Measurements from ENCODE around the gene KCTD13.
"Not testable (repeated sequence)": the region's sequence is repeated elsewhere in the genome, so short reads cannot be mapped to it uniquely, and the experiment has no call there.

The KCTD13 gene

DNA sequence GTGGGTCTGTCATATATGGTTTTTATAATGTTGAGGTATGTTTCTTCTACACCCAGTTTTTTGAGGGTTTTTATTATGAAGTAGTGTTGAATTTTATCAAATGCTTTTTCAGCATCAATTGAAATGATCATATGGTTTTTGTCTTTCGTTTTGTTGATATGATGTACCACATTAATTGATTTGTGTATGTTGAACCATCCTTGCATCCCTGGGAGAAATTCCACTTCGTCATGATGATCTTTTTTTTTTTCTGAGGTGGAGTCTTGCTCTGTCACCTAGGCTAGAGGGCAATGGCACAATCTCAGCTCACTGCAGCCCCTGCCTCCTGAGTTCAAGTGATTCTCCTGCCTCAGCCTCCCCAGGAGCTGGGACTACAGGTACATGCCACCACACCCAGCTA, 21.9 kb upstream of the KCTD13 start:
- in situ Hi-C loops (cut with MboI; ENCODE audit: low sequenced_read_pairs): no loop called here

DNA sequence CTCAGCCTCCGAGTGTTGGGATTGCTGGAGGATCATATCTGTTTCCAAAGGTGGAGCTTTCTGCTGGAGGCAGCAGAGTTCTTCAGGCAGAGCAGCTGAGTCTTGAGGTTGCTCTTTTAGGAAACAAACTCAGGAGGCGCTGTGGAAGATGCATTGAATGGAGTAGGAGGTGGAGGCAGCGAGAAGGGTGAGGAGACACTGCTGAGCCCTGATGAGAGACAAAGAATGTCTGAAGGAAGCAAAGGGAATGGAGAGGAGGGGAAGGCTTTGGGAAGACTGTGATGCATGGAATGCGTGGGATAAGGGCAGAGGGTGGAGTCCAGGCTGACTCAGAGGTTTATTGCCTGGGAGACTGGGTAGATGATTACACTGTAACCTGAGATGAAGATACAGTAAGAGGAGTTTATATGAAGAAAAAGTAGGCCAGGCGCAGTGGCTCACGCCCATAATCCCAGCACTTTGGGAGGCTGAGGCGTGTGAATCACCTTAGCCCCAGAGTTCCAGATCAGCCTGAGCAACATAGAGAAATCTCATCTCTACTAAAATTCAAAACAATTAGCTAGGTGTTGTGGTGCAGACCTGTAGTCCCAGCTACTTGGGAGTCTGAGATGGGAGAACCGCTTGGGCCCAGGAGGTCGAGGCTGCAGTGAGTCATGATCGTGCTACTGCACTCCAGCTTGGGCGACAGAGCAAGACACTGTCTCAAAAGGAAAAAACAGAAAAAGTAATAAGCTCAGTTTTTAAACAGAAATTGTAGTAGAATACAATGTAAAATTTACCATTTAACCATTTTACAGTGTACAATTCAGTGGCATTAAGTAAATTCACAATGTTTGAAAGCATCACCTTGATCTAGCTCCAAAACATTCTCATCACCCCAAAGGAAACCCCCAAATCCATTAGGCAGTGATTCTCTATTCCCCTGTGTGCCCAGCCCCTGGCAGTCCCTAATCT, 18.1 kb upstream of the KCTD13 start:
- in situ Hi-C loops (cut with MboI; ENCODE audit: low sequenced_read_pairs): no loop called here

DNA sequence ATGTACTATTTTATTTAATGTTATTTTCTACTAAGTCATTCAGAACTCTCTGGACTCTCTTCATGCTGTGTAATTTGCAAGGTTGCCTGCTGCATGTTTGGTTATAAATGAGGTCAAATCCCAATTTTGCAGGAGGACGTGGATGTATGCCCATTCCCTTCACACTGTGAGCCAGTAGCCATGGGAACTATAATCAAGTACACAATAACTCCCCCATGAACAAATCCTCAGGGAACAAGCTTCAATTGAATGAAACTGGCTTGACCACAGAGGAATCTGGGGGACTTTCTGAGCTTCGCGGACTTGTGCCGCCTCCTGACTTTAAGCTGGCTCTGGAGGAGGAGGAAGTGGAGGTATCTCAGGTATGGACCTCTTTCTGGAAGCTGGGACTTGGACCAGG, 14.6 kb upstream of the KCTD13 start:
- in situ Hi-C loops (cut with MboI; ENCODE audit: low sequenced_read_pairs): no loop called here

DNA sequence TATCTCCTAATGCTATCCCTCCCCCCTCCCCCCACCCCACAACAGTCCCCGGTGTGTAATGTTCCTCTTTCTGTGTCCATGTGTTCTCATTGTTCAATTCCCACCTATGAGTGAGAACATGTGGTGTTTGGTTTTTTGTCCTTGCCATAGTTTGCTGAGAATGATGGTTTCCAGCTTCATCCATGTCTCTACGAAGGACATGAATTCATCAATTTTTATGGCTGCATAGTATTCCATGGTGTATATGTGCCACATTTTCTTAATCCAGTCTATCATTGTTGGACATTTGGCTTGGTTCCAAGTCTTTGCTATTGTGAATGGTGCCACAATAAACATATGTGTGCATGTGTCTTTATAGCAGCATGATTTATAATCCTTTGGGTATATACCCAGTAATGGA, 5.7 kb upstream of the KCTD13 start:
- in situ Hi-C loops (cut with MboI; ENCODE audit: low sequenced_read_pairs): not testable (repeated sequence)

DNA sequence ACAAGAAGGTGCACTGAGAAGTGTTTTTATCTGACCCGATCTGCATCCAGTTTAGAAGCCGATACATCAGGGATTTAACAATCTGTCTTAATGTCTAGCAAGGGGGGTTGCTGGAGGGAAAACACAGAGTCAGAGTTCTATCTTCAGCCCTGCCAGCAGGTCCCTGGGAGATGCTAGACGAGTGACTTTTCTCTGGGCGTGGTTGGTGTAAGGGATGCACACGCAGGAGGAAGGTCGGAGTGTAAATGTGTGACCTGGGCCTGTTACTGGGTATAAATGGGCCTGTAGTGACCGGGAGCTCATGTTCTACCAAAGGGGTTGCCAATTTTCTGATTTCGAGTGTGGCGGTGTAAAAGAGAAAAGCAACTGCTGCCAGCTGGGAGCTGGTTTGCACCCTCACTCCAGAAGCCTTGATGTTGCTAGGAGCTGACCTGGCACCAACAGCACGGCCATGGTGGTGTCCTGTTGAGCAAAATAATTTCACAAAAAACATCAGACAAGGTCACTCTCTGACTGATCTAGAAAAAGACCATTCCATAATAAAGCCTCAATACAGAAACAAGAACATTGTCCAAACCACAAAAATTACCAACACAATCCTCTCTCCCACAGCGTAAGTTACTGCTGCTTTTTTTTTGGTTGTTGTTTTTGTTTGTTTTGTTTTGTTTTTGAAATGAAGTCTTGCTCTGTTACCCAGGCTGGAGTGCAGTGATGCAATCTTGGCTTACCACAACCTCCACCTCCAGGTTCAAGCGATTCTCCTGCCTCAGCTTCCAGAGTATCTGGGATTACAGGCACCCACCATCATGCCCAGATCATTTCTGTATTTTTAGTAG, 1.3 kb upstream of the KCTD13 start:
- in situ Hi-C loops (cut with MboI; ENCODE audit: low sequenced_read_pairs): no loop called here

DNA sequence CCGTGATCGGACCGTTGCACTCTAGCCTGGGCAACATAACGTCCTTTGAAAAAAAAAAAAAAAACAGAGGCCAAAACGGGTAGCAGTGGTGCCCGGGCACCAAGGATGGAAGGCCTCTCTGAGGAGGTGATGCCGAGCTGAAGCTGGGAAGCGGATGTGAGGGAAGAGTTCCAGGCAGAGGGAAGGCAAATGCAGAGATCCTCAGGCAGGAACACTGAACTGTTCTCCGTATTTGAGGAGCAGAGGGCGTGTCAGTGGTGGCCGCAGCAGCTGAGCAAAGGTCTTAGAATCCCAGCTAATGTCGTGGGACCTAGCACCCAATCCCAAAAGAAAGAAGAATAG, 656 bp upstream of the KCTD13 start:
- in situ Hi-C loops (cut with MboI; ENCODE audit: low sequenced_read_pairs): no loop called here

DNA sequence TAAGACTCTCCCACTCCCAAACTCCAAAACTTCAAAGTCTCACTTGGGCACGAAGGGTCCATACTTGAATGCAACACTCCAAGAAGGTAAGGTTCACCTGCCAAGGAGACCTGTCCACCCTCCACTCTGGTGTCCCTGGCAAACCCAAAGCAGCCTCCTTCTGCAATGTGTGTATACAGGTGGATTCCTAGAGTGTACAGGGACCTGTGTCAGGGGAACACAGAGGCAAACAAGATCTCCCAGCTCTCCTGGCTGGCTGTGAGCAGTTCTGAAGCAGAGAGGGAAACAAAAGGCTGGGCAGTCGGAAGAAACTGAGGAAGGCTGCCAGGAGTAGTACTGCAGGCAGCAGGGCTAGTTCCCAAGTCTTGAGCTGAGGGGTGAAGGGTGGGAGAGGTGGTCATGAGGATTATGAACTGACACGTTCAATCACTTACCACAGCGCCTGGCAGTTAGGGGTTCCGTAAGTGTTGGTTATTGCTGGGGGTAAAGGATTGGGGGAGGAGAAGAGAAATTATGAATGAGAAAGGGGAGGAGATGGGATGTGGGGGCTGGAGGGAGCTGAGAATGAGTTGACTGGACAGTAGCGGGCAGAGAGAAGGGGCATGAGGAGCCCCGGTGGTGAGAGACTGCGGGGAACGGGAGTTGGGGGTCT, 795 bp downstream of the KCTD13 start:
- in situ Hi-C loops (cut with MboI; ENCODE audit: low sequenced_read_pairs): no loop called here

DNA sequence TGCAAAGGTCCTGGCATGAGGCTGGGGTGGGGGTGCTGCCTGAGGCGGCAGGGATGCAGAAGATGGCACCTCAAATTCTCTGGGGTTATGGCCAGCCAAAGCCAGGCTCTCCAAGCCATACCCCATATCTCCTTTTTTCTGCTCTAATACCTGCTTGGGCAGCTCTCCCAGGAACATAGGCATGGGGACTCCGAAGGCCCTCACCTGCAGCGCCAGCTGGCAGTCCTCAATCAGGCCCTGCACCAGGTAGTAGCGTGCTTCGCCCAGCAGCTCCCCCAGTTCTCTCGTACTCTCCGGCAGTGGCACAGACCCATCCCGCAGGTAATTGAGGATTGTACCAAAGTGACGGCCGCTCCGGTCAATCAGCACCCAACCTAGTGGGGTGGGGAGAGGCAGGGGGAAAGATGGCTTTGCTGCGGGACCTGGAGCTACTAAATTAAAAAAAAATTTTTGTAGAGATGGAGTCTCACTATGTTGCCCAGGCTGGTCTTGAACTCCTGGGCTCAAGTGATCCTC, 3.0 kb downstream of the KCTD13 start:
- in situ Hi-C loops (cut with MboI; ENCODE audit: low sequenced_read_pairs): no loop called here

DNA sequence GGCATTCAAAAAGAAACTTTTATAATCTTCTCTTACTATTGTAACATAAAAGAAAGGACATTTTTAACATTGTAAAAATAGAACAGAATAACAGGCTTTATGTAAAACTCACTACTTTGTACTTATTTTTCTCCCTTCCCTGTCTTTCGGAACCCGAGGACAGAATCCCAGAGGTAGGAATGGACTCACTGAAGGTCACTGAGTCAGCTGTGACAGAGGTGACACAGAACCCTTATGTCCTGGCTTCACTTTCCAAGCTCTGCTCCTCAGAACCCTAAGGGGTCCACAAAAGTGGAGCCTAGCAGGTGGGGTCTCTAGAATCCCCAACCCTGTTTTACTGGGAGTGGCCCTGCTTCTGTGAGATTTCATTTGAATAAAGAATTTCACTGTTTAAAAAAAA, 3.7 kb downstream of the KCTD13 start:
- in situ Hi-C loops (cut with MboI; ENCODE audit: low sequenced_read_pairs): no loop called here

DNA sequence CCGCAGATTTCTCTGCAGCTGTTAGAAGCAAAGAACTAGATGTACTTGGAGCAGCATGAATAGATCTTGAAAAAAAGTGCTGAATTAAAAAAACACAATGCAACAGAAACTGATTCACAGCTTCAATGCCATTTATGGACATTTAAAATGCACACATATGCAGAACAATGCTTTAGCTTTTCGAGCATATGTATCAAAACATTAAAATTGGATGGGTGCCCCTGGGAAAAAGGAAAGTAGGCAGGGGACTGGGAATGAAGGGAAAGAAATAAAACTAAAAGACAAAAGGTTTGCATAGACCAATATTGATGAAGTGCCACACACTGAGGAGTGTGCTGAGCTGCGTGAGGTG, 5.0 kb downstream of the KCTD13 start:
- in situ Hi-C loops (cut with MboI; ENCODE audit: low sequenced_read_pairs): no loop called here

DNA sequence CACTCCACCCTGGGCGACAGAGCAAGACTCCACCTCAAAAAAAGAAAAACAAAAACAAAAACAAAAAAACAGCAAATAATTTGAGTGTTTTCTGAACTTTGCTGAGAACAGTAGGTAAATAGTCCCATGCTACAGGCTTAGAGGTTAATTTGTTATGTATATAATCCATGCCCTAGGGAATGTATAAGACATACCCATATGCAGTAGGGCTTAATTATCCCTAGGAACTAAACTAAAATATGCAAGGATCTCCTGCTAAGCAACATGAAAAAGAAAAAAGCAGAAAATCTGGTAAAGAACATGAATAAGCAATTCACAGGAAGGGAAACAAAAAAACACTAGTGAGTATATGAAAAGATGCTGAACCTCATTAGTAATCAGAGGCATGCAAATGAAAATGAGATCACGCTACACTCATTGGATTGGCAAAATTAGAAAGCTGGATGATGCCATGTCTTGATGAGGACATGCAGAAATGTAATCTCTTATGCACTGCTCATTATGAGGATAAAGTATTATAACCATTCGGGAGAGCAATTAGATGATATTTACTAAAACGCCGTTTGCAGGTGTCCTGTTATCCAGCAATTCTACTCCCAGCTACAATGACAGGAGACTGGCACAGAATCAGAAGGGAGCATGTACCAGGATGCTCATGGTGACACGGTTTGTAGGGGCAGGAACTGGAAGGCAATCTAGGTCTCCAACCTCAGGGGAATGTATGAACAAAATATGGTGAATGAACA, 5.6 kb downstream of the KCTD13 start:
- in situ Hi-C loops (cut with MboI; ENCODE audit: low sequenced_read_pairs): no loop called here

DNA sequence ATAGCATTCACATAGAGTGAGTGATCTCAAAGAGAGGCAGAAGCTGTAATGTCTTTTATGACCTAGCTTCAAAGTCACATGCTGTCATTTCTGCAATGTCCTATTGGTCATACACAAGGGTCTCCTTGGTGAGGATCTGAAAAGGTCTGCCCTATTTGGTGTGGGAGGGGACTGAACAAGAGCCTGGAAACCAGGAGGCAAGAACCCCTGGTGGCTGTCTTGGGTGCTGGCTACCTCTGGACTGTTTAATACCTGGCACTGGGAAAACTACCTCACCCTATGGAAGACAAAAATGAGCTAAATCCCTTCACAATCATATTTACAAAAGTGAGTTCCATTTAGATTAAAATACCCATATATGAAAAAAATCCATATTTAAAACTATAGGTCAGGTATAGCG, 9.0 kb downstream of the KCTD13 start:
- in situ Hi-C loops (cut with MboI; ENCODE audit: low sequenced_read_pairs): no loop called here

DNA sequence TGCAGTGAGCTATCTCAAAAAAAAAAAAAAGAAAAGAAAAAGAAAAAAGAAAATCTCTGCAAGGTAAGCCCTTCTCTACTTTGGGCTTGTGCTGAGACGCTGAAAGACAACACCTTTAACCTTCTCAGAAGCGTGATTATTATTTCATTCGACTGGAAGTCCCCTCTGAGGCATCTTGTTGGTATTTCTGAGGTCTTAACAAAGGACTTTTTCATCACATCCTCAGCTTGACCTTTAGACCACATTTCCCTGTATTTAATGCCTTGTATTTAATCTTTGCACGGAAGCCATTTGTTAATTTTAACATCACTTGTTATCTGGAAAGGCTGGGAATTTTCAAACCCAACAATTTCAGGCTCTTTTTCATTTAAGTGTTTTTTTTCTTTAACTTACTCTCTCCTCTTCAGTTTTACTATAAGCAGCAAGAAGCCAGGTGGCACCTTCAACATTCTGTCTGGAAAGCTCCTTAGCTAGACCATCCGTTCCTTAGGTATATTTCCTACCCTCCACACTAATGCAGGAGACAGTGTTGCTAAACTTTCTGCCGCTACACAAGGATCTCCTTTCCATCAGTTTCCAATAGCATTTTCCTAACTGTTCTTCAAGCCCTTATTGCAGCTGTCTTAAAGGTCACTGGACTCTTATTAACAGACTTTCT, 10.3 kb downstream of the KCTD13 start:
- in situ Hi-C loops (cut with MboI; ENCODE audit: low sequenced_read_pairs): no loop called here

DNA sequence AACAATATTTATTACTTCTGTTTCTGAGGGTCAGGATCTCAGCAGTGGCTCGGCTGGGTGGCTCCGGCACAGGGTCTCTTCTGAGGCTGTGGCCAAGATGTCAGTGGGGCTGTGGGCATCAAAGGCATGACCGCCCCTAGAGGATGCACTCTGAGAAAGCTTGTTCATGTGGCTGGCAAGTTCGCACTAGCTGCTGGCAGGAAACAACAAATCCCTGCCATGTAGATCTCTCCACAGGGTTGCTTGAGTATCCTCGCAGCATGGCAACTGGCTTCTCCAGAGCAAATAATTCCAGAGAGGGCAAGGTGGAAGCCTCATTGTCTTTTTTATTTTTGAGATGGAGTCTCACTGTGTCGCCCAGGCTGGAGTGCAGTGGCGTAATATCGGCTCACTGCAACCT, 12.5 kb downstream of the KCTD13 start:
- in situ Hi-C loops (cut with MboI; ENCODE audit: low sequenced_read_pairs): no loop called here

DNA sequence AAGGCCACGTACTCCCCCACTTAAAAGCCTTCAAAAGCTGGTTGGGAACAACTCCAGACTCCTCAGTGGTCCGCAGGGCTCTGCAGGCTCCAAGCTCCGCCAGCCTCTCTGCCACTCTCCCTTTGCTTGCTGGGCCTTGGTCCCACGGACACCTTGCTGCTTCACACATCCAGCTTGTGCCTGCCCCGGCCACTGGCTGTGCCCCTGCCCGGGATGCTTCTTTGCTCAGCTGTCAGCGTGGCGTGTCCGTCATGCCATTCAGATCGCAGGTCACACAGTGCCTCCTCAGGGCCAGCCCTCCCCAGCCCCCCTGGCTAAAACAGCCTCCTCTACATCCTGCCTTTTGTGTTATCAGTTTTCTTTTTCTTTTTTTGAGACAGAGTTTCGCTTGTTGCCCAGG, 13.9 kb downstream of the KCTD13 start:
- in situ Hi-C loops (cut with MboI; ENCODE audit: low sequenced_read_pairs): no loop called here

DNA sequence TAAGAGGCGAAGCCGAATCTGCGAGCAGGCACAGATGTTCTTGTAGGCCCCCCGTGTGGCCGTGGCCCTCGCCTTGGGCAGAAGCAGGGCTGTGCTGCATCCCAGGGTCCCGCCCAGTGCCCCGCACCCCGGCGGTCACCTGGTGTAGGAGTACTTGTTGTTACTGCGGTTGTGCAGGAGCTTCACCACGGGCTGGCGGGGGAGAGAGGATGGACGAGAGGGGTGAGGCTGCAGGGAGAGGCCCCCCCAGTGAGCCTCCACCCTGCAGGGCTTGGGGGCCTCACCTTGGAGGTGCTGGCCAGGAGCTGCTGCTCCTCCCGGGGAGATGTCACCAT, 14.4 kb downstream of the KCTD13 start:
- in situ Hi-C loops (cut with MboI; ENCODE audit: low sequenced_read_pairs): no loop called here

DNA sequence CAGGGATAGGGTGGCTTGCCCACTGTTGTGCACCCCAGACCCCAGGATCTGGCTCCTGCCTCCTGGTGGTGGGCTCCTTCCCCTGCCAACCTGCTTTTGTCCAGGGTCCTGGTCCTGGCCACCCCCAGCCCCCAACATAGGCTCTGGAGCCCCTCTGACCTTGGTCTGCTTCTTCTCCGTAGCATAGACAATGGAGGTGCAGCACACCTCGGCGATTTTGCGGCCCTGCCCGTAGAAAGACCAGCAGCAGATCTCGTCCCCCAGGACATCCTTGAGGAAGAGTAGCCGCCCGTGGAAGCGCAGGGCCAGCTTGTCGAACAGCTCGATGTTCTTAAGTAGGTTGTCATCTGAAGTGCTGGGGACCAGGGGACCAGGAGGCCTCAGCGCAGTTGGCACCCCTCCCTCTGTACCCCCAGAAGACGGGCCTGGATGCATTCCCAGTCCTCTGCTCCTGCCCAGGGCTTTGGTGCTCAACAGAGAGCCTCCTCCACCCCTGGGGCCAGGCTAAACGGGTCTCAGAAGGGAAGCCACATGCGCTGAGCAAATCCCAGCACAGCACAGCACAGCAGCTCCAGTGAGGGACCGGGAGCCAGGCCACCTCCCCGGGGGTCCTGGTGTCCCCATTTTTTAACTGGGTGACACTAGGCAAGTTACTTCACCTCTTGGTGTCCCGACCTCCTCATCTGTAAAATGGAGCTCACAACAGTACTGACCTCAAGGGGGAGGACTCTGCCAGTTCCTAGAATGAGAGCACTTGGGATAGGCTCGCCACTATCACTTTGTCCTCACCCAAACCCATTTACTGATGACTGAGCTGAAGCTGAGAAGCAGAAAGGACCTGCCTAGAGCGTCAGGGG, 15.0 kb downstream of the KCTD13 start:
- in situ Hi-C loops (cut with MboI; ENCODE audit: low sequenced_read_pairs): no loop called here

DNA sequence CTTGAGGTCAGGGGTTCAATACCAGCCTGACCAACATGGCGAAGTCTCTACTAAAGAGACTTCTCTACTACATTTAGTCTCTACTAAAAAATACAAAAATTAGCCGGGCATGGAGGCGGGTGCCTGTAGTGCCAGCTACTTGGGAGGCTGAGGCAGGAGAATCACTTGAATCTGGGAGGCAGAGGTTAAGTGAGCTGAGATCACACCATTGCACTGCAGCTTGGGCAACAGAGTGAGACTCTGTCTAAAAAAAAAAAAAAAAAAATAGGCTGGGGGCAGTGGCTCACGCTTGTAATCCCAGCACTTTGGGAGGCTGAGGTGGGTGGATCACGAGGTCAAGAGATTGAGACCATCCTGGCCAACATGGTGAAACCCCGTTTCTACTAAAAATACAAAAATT, 16.2 kb downstream of the KCTD13 start:
- in situ Hi-C loops (cut with MboI; ENCODE audit: low sequenced_read_pairs): not testable (repeated sequence)

DNA sequence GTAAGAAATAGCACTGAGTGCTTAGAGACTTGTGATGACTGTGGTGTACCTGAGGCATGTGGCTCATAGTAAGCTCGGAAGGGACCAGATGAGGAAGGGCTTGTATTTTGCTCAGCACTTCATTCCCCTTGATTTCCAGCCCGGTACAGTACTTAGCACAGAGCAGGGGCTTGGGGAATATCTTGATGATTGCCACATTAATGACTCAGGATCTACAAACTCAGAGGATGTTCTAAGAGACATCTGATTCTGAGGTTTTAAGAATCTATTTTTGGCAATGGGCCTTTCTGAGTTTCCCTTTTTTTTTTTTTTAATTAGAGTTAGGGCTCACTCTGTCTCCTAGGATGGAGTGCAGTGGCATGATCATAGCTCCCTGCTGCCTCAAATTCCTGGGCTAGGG, 16.6 kb downstream of the KCTD13 start:
- in situ Hi-C loops (cut with MboI; ENCODE audit: low sequenced_read_pairs): no loop called here

Measured in HL-60/S4 (cell line).